Stimulated activated CD8-positive, alpha-beta memory T cell treated with anti-CD3 and anti-CD28 coated beads, Interleukin-4, amount 100 ng/mL, for 1 hour (primary cell): ENCODE measurements around the gene HNRNPH1.

Experiments
- DNase-seq, 2 donors: peaks; one replicate each; pipeline ENCODE4 v3.0.0-alpha.2; 2020; ENCODE audit warnings: low read depth in 2 of 2, low spot score in 1 of 2

Gene HNRNPH1

GRCh38 chr5:179623906-179624741, 653 bp upstream of the HNRNPH1 start:
- DNase-seq, result no peak

- no peak for DNase-seq
Measured at GRCh38 chr5:179621551-179622214, 1.8 kb downstream of the HNRNPH1 start.

GRCh38 chr5:179620703-179621350, 2.6 kb downstream of the HNRNPH1 start:
- DNase-seq, result no peak

- DNase-seq, result no peak
Measured at GRCh38 chr5:179620293-179620692, 3.2 kb downstream of the HNRNPH1 start.

GRCh38 chr5:179619776-179620175, 3.7 kb downstream of the HNRNPH1 start:
- DNase-seq, result no peak

GRCh38 chr5:179618923-179619554, 4.4 kb downstream of the HNRNPH1 start:
- no peak for DNase-seq

- no peak for DNase-seq
Measured at GRCh38 chr5:179617930-179618329, 5.5 kb downstream of the HNRNPH1 start.

- no peak for DNase-seq
Measured at GRCh38 chr5:179616002-179616594, 7.4 kb downstream of the HNRNPH1 start.

GRCh38 chr5:179615203-179615602, 8.3 kb downstream of the HNRNPH1 start:
- no peak for DNase-seq

- no peak for DNase-seq
Measured at GRCh38 chr5:179614745-179615144, 8.7 kb downstream of the HNRNPH1 start.

GRCh38 chr5:179613460-179614071, 9.9 kb downstream of the HNRNPH1 start:
- DNase-seq, result no peak

GRCh38 chr5:179612577-179613459, 10.7 kb downstream of the HNRNPH1 start:
- no peak for DNase-seq

GRCh38 chr5:179610903-179611265, 12.6 kb downstream of the HNRNPH1 start:
- no peak for DNase-seq

- no peak for DNase-seq
Measured at GRCh38 chr5:179610109-179610902, 13.2 kb downstream of the HNRNPH1 start.

GRCh38 chr5:179609834-179610108, 13.7 kb downstream of the HNRNPH1 start:
- DNase-seq, result no peak

GRCh38 chr5:179608131-179608581, 15.3 kb downstream of the HNRNPH1 start:
- DNase-seq, result no peak

GRCh38 chr5:179607160-179607931, 16.1 kb downstream of the HNRNPH1 start:
- no peak for DNase-seq

GRCh38 chr5:179606910-179607159, 16.6 kb downstream of the HNRNPH1 start:
- DNase-seq, result no peak
